ENCODE measurements around the gene ZBED4.

Gene ZBED4

GRCh38 chr22:49894322-49895054 lies 40.8 kb downstream of the ZBED4 start:
- H3K27ac ChIP-seq: no peak overlapping the region
- ChIA-PET CTCF (no interaction called here), POLR2A (ENCODE audit: low non-redundant PET) (no interaction called here)
- no peak for DNase-seq (ENCODE audit: low spot score)
- TF ChIP-seq, protein P1, sequence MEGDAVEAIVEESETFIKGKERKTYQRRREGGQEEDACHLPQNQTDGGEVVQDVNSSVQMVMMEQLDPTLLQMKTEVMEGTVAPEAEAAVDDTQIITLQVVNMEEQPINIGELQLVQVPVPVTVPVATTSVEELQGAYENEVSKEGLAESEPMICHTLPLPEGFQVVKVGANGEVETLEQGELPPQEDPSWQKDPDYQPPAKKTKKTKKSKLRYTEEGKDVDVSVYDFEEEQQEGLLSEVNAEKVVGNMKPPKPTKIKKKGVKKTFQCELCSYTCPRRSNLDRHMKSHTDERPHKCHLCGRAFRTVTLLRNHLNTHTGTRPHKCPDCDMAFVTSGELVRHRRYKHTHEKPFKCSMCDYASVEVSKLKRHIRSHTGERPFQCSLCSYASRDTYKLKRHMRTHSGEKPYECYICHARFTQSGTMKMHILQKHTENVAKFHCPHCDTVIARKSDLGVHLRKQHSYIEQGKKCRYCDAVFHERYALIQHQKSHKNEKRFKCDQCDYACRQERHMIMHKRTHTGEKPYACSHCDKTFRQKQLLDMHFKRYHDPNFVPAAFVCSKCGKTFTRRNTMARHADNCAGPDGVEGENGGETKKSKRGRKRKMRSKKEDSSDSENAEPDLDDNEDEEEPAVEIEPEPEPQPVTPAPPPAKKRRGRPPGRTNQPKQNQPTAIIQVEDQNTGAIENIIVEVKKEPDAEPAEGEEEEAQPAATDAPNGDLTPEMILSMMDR (conservative IDR thresholded peaks at IDR 0.05; ENCODE audit: low read depth): no peak

DNA sequence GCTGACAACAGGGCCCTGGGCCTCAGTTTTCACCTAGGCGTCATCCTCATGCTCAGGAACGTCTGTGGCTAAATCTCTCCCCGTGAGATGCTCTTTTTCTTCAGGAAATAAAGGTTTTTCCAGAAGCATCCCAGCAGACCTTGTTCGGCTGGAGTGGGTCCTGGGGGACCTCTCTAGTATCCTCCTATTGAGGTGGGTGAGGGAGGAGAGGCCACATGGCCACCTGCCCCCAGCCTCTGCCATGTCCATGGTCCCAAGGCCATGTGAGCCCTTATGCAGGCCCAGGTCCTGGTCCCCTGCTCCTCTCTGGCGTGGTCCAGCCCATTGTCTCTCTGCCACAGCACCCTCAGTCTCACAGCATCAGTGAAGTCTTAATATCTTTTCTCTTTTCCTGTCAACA lies 42.6 kb downstream of the ZBED4 start:
- H3K27ac ChIP-seq: peak overlapping the region; percentile 17; the same call in 1 of the 2 replicates
- ChIA-PET POLR2A (ENCODE audit: low non-redundant PET) (no interaction called here), CTCF (no interaction called here)
- TF ChIP-seq, protein P1 (conservative IDR thresholded peaks at IDR 0.05; ENCODE audit: low read depth): no peak
- DNase-seq (ENCODE audit: low spot score): no peak

GRCh38 chr22:49897015-49897684 lies 43.5 kb downstream of the ZBED4 start:
- ChIA-PET CTCF (no interaction called here), POLR2A (ENCODE audit: low non-redundant PET) (no interaction called here)
- DNase-seq (ENCODE audit: low spot score): no peak
- no peak overlapping the region for H3K27ac ChIP-seq
- TF ChIP-seq, protein P1 (conservative IDR thresholded peaks at IDR 0.05; ENCODE audit: low read depth): no peak

DNA sequence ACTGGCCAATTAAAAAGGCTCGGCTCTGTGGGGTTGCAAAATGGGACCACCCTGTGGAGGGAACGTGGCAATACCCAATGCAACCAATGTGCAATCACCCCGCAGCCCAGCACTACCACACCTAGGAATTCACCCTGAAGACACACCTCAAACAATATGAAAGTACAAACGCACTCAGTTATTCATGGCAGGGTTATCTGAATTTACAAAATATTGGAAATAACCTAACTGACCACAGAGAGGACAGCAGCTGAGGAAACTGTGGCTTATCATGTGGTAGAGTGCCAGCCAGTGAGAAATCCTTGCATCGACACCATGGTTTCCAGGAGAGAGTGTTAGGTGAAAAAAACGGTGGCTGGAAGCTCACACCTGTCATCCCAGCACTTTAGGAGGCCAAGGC lies 45.9 kb downstream of the ZBED4 start:
- CTCF ChIA-PET: no interaction called here
- no peak overlapping the region for H3K27ac ChIP-seq
- POLR2A ChIA-PET (ENCODE audit: low non-redundant PET): no interaction called here
- TF ChIP-seq, protein P1 (conservative IDR thresholded peaks at IDR 0.05; ENCODE audit: low read depth): no peak
- DNase-seq (ENCODE audit: low spot score): no peak

DNA sequence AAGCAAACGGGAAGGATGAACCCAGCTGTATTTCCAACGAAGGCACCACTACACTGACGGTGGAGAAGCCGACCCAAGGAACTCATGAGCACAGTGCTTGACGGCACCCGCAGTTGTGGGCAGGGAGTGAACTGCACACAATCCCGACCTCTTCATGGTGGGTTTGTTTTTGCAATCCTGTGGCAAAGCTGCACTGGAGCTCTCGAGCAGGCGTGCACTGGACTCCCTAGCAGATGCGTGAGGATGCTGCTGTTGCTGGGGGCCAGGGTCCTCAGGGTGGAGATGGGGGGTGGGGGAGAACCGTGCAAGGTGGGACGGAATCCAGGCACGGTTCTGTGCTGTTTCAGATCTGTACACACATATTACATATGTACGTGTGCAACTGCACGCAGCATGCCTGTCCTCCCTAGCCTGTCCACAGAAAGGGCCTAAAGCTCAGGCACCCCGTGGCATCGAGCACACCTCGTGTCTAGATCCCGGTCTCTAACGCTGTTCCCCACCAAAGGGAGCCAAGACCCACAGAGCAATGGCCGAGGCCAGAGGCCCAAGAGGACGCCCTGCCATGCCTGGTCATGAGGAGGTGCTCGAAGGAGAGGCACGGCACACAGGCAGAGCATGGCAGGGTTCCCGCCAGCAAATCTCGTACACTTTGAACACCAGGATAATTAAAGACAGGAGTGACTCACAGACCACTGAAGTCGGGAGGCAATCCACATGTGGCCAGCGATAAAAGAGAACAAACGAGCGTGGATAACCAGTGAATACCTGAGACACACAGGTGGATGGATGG lies 47.0 kb downstream of the ZBED4 start:
- ChIA-PET CTCF (no interaction called here), POLR2A (ENCODE audit: low non-redundant PET) (no interaction called here)
- H3K27ac ChIP-seq: peak overlapping the region; percentile 6; the same call in 1 of the 2 replicates
- no peak for DNase-seq (ENCODE audit: low spot score)
- TF ChIP-seq, protein P1 (conservative IDR thresholded peaks at IDR 0.05; ENCODE audit: low read depth): no peak

DNA sequence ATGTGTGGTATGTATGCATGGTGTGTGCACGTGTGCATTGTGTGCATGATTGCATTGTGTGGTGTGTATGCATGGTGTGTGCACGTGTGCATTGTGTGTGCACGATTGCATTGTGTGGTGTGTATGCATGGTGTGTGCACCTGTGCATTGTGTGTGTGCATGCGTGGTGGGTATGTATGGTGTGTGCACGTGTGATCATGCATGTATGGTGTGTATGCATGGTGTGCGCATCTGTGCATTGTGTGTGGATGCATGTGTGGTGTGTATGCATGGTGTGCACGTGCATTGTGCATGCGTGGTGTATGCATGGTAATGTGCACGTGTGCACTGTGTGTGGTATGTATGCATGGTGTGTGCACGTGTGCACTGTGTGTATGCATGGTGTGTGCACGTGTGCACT lies 47.8 kb downstream of the ZBED4 start:
- TF ChIP-seq, protein P1 (conservative IDR thresholded peaks at IDR 0.05; ENCODE audit: low read depth): no peak
- CTCF ChIA-PET: no interaction called here
- POLR2A ChIA-PET (ENCODE audit: low non-redundant PET): no interaction called here
- H3K27ac ChIP-seq: no peak overlapping the region; the same call in 1 of the 2 replicates
- DNase-seq (ENCODE audit: low spot score): no peak

Data from RWPE1 (cell line).